ENCODE data around the gene PHACTR3. TPM values are rescaled to one million over a fixed set of nuclear protein-coding genes. Genes with fewer than 3 reads are reported as not detected.

The PHACTR3 gene
- total RNA-seq, 1 donor from 2014 or later, result 1.6 TPM

DNA sequence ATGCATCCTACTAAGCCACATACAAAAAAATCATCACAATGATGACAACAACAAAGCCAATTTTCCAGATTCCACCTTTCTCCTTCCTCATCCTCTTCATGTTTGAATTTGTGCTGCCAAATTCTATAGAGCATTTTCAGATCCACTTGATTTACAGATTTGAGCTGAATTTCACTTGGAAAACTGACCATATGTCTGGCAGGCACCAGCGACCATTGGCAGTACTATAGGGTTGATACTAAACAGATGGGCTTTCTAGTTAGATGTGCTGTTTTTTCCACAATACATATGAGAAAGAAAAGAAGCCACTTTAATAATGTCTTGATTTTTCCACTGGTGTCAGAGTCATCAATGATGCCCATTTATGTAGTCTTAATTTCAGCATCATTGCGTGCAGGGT, 127.0 kb downstream of the PHACTR3 start:
- no peak for DNase-seq (ENCODE audit: low read depth)

DNA sequence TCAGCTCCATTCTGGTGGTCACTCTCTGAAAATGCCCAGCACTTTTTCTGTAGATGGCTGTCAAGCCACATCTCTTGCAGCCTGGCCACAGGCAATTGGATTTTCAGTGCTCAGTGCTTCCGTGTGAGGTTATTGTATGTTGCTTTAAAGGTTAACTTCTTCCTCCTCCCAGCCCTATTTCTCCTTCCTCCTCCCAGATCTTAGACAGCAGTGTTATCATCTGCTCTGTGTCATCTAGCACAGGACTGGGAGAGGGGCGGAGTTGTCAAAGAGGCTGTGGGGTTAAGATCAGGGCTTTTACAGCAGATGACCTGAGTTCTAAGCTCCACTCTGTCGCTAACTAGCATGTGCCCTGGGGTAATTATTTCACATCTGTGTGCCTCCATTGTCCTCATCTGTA, 129.0 kb downstream of the PHACTR3 start:
- DNase-seq (ENCODE audit: low read depth), result no peak

DNA sequence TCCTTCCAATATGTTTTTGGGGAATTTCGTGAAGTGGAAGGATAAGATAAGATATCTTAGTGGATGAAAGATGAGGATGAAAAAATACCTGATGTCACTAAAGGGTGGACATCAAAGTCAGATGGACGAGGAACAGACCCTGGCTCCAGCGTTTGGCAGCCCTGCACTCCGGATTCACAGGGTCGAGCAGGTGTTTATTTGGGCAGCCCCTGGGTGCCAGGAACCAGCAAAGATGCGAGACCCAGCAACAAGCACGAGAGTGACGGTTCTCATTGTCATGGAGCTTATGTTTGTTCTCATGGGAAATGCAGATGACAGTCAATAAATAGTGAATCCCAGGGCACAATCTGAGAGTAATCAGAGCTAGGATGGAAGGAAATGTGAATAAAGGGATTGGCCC, 131.1 kb downstream of the PHACTR3 start:
- DNase-seq (ENCODE audit: low read depth), result no peak

DNA sequence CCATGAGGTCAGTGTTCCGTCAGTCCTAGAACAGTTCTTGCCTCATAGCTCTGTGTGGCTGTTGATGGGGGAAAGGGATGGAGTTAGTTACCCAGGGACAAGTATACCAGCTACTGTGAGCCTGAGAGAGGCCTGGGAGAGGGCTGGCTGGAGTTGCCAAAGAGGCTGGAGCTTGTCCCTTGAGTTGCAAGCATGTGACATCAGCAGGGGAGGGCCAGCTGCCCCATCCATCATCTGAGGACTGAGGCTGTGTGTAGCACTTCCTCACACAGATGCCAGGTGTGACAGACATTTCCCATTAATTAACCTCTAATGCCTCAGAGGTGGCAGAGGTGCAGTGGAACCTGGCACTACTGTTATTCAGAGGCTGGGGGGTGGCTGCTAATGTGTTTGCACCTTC, 131.6 kb downstream of the PHACTR3 start:
- no peak for DNase-seq (ENCODE audit: low read depth)

DNA sequence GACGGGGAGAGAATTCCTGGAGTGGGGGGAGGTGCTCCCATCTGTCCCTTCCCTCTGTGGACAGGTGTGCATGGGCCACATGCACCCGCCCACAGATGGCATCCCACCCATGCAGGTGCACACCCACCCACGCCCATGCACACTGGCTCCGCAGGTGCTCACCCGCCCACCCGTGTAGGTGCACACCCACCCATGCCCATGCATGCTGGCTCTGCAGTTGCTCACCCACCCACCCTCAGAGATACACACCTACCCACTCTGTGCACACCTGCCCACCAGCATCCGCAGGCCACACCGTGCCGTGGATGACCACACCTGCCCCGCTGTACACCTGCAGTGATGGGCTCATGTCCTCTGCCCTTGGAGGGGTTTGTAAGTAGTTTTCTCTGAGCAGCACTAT, 132.0 kb downstream of the PHACTR3 start:
- no peak for DNase-seq (ENCODE audit: low read depth)

DNA sequence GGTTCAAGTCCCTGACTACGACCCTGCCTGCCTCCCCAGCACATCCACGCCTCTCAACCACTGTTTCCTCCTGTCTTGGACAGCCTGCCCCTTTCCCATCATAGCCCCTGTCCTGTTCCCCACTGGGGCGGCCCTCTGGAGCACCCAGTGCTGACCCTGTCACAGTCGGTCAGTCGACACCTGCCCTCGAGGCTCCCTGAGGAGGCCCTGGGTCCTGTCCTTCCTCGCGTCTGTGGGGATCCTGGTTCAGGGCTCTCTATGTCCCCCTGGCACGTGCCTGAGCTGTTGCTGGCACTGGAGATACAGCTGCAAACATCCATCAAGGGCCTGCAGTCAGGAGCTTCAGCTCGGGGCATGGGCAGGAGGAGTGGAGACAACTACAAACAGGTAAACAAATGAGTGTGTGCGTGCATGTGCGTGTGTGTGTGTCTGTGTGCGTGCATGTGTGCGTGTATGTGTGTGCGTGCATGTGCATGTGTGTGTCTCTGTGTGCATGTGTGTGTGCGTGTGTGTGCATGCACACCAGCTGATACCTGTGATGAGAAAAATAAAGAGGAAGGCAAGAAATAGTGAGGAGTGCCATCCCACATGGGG, 132.8 kb downstream of the PHACTR3 start:
- DNase-seq (ENCODE audit: low read depth), result no peak

DNA sequence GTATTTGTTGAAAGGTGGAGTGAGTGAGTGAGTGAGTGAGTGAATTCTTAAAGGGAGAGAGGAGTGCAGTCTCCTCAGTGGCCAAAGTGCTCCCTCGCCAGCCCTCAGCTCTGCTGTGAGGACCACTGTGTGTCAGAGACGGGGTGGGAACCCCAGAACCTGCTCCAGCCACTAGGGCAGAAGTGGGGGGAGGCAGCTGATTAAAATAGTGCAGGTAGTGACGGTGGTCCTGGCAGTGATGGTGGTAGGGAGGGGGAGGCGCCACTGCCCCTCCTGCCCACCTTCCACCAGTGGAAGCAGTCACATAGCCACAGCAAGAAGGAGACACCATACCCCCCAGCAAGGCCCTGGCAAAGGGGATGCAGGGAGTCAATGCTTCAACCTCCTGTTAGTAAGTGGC, 133.5 kb downstream of the PHACTR3 start:
- no peak for DNase-seq (ENCODE audit: low read depth)

DNA sequence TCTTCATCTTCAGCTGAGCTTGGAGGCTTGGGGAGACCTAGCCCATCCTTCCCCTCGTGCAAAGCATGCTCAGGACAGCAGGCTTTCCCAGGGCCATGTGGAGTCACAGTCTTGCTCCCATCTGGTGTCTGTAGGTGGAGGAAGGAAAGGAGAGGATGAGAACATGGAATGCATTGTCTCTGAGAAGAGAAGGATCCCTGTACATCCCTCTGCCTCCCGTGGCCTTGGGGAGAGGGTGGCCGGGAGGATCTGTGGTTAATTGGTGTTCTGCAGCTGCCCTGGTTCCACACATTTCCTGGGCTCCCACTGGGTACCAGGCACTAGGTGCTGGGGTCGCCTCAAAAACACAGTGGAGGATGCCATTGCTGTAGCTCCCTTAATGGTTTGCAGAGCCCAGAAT, 134.5 kb downstream of the PHACTR3 start:
- DNase-seq (ENCODE audit: low read depth), result no peak

DNA sequence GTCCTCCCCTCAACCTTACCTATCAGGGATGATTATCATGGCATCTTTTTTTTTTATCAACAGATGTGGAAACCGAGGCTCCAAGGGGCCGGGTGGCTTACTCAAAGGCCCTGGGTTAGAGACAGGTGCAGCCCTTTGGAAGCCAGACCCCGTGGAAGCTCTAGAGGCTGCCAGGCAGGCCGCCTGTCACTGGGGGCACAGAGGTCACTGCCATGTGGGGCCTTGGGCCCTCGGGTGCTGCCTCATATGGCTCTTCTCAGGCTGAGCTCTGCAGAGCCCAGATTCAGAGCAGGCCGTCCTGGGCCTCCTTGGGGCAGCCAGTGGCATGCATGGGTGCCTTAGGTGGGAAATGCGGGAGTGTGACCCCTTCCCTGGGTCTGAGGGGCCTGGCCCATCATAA, 136.3 kb downstream of the PHACTR3 start:
- DNase-seq (ENCODE audit: low read depth), result no peak

DNA sequence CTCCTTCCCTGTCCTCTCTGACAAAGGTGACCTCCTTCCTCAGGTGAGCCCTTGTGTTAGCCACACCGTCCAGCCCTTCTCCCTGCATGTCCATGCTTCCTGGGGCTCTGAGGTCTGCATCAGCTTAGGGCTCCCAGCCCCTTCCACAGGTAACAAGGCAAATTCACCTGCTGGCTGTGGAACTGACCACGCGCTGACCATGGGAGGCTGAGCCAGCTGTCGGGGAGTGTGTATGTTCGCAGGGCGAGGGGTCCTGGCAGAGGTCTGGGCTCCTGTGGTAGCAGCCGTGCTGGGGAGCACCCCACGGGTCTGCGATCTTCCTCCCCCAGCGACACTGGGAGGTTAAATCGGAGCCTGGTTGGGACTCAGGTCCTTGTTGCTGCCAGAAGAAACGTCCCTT, 136.7 kb downstream of the PHACTR3 start:
- no peak for DNase-seq (ENCODE audit: low read depth)

DNA sequence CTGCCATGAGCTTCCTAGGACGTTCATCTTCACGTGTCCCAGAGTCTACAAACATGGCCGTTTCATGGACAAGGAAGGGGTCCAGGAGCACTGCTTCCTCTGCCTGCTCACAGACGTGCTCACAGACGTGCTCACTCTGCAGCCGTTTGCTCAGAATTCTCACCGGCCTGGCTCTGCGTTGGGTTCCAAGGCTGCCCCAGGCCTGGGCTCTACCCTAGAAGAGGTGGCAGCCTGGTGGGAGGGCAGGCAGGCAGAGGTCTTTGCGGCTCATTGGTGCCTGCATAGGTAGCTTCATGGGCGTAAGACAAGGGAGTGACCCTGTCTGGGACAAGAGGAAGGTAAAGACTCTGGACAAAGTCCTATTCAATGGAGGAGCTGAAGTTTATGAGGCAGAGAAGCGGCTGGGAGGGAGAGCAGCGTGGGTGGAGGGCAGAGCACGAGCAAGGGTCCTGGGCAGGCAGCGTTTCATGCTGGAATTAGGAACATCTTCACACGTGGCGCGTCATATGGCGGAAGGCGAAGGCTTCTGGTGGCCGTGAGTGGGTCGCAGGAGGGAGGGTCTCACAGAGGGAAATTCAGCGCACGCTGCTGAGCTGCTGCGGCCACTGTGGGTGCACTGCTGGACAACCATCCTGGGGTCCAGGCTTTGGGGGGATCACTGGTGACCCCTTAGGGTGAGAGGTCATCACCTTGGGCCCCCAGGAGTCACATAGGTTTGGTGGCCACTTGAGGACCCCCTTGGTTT, 138.2 kb downstream of the PHACTR3 start:
- no peak for DNase-seq (ENCODE audit: low read depth)

DNA sequence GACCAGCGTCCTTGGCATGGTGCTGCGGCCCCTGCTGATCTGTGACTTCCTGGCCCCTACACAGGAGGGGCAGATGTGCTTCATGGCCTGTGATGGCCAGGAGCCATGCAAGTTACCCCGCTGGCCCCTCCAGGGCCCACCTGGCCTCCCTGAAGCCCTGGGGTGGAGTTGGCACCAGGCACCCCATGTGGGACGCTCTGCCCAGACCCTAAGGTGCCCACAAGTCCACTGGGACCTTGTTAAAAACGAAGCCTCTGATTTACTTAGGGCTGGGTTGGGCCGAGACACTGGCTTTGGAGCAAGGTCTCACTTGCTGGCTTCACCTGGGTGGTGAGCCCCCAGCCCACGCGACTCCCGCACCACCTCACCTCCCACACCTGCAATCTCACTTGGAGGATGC, 139.0 kb downstream of the PHACTR3 start:
- DNase-seq (ENCODE audit: low read depth), result no peak

DNA sequence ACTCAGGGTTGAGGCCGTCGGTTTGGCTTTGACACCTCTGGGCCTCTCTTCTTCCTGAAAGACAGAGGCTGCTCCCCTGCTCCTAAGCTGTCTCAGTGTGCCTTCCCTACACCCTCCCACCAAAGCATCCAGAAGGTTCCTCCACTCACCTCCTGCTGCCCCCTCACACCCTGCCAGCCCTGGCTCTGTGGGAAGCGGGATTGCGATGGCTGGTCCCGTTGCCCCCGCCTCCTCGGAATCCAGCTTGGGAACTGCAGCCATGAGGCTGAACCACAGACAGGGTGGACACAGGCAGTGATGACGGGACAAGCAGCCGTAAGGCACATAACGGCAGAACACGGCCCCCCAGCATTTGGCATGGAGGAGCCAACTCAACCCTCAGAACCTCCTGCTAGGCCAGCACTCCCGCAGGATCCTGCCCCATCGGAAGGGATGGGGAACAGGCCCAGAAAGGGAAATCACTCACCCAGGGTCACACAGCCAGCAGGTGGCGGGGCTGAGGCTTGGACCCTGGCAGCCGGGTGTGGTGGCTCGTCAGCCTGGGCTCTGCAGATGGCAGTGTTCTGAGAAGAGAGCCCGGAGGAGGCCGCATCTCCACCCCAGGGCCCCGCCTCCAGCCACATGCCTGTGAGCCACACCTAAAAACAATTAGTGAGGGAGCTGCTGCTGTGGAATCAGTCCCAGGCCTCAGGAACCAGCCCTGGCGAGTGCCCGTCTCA, 139.6 kb downstream of the PHACTR3 start:
- DNase-seq (ENCODE audit: low read depth), result no peak

DNA sequence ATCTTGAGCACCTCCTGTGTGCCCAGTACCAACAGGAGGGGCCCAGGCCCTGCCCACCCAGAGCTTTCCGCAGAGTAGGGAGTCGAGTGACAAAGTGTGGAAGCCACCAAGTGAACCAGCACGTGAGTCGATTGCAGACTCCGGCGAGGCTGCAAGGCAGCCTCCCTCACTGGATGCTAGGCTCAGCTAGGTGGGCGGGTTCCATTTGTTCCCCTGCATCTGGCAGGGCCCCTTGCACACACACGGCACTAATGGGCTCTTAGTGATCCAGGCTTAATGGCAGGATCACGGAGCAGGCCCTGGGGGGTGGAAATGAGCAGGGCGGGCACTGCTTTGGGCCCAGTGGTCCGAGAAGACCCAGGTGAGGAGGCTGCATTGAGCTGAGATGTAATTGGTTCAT, 140.4 kb downstream of the PHACTR3 start:
- DNase-seq (ENCODE audit: low read depth), result no peak

DNA sequence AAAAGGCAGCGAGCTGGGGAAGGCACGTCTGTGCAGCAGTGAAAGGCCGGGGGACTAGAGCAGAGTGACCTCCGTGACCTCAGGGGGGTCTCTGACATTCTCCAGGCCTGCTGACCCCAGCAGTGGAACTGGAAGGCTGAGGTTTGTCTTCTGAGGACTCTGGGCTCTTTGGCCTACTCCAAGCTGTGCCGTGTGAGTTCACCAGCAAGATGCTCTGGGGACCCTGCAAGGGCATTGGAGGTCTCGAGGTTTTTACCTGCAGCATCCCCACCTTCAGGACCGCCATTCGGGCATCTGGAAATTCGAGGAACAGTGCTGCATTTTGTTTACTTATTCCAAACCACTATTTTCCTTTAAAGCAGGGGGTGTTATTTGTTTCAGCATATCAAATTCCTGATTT, 140.9 kb downstream of the PHACTR3 start:
- no peak for DNase-seq (ENCODE audit: low read depth)

DNA sequence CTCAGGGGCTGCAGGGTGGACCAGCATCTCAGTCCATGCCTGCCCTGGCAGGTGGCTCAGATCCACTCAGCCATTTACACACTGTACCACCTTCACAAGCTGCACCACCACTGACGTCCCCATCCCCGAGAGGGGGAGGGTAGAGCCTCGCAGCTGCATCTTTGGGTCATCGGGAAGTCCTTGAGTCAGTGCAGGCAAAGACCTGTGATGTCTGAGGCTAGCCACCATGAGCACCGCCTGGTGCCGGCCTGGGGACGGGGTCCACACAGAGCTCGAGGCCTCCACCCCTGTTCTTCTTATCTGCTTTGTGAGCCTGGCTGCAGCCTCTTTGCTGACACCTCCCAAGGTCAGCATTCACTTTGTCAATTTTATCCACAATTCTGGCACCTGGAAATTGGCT, 141.4 kb downstream of the PHACTR3 start:
- DNase-seq (ENCODE audit: low read depth), result no peak

DNA sequence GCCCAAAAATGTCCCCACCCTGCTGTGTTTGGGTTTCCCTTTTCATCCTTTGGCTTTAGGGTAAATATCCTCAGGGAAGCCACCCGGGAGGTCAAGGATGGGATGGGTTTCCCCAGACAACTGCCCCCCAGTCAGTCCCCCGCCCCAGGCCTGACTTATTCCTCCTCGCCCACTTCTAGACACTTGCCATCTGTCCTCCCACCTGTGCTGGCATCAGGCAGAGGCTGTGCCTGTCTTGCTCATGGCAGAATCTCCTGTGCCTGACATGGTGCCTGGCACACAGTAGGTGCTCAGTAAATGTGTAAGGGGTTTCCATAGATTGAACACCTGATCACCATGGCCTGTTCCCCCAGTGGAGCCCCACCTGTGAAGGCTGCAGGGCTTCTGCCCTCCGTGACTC, 141.8 kb downstream of the PHACTR3 start:
- DNase-seq (ENCODE audit: low read depth), result no peak

DNA sequence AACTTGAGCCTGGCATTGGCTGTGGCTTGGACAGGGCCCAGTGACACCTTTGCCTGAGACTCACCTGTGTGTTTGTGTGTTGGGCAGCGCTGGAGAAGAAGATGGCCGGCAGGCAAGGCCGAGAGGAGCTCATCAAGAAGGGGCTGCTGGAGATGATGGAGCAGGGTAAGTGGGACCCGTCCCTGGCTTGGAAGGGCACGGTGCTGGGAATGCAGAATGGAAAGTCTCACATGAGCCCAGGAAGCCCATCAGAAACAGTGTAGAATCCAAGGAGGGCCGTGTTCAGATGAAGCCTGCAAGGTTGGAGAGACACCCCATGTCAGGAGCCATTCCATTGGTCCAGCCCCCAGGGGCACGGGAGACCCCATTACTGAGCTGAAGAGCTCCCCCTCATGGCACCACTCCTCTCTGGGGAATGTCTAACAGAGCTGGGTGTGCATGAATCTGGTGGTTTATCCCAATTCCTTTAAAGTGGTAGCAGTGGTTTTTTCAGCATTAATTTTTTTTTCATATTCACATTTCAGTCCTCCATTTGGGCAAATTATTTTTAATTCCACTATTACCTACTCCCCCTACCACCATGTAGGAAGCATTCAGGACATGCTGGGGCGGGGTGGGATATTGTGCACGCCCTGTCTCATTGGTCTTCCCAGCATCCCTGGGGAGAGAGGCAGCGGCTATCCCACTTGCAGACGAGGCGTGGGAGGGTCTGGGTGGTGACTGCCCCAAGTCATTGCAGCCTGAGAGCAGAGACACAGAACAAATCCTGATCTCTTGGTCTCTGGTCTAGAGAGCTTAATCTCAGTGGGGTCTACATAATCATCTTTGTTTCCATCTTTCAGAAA, 143.6 kb downstream of the PHACTR3 start:
- DNase-seq (ENCODE audit: low read depth), result no peak

DNA sequence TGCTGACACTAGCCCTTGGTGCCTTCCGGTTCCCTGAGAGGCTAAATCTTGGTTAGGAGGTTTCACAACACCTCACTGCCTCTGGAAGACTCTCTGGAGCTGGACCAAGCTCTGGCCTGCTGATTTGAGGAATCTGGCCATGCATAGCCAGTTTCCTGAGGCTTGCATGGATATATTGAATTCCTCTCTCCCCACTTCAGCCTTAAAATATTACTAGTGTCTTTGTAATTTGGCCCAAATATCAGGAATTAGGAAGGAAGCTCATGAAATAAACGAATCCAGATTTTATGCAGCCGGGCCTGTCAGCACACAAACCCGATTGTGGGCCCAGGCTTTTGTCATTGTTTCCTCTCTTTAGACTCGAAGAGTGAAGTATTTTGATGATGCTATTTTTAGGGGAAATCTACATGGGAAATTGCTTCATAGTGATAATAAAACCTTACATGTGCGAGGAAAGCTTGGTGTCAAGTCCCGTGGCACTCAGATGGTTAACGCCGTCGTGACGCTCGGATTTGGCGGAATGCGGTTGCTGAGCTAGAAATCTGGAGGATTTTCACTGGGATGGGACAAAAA, 144.4 kb downstream of the PHACTR3 start:
- DNase-seq (ENCODE audit: low read depth), result no peak

DNA sequence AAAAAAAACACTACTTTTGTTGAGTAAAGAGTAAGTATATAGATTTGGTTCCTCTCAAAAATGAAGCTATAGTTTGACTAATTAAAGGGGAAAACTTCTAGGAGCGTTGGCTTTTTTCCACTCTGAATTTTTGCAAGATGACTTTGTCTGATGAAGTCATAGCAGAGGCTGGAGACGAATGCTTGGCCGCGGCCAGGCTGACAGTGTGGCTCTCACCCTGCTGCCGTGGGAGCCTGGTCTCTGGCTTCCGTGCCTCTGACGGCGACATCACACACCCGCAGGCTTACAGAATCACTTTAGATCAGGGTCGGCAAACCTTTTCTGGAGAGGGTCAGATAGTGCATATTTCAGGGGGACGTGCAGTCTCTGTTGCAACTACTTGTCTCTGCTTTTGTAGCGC, 145.0 kb downstream of the PHACTR3 start:
- no peak for DNase-seq (ENCODE audit: low read depth)

DNA sequence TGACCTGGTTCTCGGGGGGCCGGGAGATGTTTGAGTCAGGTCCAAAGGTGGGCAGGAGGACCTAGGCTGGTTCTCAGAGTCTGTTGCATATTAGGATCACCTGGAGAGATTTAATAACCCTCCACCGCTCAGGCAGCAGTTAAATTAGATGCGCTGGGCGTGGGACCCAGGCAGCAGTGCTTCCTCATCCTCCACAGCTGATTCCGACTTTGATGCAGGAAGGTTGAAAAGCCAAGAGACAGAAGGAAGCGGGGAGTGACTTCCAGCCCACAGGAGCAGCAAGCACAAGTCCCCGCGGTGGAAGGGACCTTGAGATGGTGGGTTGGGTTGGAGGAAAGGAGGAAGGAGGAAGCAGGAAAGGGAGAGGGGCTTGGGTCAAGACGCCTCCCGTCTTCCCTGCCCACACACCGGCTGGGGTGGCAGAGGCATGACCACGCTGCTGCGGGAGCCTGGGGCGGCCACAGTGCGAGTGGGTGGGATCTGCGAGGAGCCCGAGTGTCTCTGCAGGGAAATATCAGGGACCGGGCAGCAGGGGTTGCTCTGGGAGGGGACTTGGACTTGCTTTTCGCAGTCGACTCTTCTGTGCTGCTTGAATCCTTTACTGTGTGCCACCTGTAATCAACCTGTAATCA, 146.0 kb downstream of the PHACTR3 start:
- no peak for DNase-seq (ENCODE audit: low read depth)
